ENCODE measurements around the gene NEK6.

Gene NEK6

DNA sequence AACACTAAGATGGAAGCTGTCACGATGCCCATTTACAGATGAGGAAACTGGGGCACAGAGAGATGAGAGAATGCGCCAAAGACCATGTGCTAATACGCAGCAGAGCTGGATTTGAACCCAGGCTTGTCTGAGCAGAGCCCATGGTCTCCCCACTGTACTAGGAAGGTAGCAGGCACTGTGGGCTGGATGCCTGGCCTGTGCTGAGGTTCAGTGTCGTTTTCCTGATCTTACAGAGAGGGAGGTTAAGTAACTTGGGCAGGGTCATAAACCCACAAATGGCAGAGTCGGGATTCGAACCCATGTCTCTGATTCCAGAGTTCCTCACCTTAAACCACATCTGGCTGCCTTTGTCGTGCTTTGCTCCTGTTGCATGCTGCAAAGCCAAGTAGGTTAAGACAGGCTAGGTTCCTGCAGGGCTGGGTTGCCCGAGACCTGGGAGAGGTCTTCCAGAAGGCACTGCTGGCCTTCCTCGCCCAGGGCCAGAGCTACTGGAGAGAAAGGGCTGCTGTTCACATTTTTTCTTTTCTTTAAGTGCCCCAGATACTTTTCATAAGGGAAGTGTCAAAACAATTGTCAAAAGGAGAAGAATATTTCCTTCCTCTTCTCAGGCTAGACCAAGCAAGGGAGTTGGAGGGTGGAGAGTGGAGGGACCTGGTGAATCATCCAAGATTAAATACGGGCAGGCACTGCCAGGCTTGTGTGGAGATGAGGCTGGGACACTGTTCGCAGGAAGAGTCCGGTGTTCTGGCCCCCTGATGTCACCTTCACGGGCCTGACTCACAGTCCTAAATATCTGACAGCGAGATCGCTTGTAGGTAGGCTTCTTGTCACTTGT, 3.2 kb downstream of the NEK6 start:
- peak; percentile 80 for DNase-seq (ENCODE audit: low read depth)
- H3K4me3 ChIP-seq (replicated peaks; ENCODE audit: low read depth, low read length): peak overlapping the region; percentile 91
- TF ChIP-seq, protein P1, sequence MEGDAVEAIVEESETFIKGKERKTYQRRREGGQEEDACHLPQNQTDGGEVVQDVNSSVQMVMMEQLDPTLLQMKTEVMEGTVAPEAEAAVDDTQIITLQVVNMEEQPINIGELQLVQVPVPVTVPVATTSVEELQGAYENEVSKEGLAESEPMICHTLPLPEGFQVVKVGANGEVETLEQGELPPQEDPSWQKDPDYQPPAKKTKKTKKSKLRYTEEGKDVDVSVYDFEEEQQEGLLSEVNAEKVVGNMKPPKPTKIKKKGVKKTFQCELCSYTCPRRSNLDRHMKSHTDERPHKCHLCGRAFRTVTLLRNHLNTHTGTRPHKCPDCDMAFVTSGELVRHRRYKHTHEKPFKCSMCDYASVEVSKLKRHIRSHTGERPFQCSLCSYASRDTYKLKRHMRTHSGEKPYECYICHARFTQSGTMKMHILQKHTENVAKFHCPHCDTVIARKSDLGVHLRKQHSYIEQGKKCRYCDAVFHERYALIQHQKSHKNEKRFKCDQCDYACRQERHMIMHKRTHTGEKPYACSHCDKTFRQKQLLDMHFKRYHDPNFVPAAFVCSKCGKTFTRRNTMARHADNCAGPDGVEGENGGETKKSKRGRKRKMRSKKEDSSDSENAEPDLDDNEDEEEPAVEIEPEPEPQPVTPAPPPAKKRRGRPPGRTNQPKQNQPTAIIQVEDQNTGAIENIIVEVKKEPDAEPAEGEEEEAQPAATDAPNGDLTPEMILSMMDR (IDR thresholded peaks at IDR 0.05; ENCODE audit: low read length, missing control alignments): no peak

DNA sequence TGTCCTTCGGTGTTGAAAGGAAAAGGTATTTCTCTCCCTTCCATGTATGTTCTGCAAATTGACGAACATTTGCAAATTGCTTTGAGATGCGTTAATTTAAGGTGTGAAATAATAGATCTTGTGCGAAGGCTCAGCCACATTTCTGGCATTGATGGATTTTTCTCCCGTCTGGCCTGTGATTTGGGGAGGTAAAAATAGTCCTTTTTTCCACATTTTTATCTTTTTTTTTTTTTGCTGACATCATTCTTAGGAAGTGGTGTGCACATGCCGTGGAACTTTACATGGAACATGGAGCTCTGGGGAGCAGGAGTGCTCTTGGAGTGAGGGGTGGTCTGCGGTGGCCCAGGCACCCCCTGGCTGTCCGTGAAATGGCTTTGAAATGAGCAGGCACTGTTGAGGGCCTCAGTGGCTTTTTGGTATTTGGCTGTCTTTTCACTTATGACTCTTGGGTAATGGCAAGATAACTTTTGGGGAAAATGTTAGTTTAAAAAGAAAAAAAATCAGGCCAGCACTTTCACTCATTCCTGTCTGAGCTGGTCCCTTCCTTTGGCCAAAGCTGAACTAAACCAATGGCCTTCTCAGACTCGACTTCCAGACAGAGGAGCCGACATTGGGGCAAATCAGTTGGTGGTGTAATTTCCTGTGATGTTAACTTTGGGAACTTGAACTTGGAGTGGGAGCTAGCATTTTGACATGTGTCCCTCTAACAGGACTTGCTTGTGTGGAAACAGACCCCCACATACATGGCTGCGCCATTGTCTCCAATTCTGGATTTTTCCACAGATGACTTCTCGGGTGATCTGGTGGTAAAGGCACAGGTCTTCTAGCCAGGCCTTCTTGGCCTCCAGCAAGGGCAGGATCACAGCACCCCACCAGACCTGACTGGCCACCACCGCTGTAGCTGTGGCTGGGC, 4.2 kb downstream of the NEK6 start:
- DNase-seq (ENCODE audit: low read depth): no peak
- peak overlapping the region; percentile 91 for H3K4me3 ChIP-seq (replicated peaks; ENCODE audit: low read depth, low read length)
- TF ChIP-seq, protein P1 (IDR thresholded peaks at IDR 0.05; ENCODE audit: low read length, missing control alignments): no peak

DNA sequence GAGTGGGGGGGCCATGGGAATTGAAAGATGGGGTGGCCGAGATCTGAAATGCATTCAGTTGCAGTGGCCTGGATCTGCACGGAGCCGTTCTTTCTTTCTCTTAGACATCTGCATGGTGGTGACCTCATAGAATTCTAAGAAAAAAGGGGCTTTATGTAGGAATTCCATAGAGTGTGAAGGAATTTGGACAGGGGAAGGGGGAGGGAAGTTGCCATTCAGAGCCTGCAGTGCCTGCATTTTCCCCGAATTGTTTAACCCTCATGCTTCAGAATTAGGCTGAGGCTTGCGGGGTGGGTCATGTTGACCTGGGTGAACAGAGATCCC, 4.9 kb downstream of the NEK6 start:
- TF ChIP-seq, protein P1 (IDR thresholded peaks at IDR 0.05; ENCODE audit: low read length, missing control alignments): no peak
- peak; percentile 68 for DNase-seq (ENCODE audit: low read depth)
- peak overlapping the region; percentile 91 for H3K4me3 ChIP-seq (replicated peaks; ENCODE audit: low read depth, low read length)

DNA sequence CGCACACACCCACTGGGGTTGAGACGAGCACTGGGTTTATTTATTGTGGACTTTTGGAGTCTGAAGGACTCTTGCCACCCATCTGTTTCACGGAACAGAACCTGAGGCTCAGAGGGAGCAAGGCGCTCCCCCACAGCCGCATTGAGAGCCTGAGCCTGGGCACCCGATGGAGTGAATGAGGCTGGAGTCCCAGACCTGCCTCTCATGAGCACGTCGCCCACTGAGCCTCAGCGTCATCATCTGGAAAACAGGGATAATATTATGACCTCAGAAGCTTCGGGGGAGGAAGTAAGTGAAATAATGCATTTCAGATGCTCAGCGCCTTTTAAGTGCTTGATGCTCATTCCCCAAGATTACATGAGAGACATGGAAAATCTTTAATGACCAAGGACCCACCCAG, 5.5 kb downstream of the NEK6 start:
- DNase-seq (ENCODE audit: low read depth): no peak
- TF ChIP-seq, protein P1 (IDR thresholded peaks at IDR 0.05; ENCODE audit: low read length, missing control alignments): no peak
- peak overlapping the region; percentile 91 for H3K4me3 ChIP-seq (replicated peaks; ENCODE audit: low read depth, low read length)

DNA sequence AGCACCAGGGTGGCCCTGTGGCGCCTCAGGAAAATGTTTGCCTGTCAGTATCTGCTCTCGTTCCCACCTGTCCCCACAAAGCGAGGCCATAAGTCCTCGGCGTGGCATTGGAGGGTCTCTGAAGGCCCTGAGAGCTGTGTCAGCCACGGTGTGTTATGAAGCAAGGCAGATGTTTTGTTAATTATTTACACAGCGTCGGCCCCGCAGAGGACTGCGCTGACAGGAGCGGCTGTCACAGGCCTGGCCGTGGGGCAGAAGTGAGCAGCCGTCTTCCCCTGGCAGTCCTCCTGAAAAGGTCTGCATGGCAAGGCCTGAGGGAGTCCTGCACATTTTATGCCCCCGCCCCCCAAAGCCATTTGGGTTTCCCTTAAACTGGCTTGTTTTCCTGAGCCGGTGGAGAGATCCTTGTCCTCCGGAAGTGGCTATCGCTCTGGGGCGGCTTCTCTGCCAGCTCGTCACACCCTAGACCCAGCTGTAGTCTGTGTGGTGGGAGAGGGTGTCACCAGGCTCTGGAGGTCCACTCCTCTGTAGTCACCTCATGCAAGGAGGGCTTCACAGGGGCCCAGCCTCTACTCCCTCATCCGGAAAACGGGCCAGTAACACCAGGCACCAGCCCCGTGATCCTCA, 6.2 kb downstream of the NEK6 start:
- no peak for DNase-seq (ENCODE audit: low read depth)
- peak overlapping the region; percentile 91 for H3K4me3 ChIP-seq (replicated peaks; ENCODE audit: low read depth, low read length)

DNA sequence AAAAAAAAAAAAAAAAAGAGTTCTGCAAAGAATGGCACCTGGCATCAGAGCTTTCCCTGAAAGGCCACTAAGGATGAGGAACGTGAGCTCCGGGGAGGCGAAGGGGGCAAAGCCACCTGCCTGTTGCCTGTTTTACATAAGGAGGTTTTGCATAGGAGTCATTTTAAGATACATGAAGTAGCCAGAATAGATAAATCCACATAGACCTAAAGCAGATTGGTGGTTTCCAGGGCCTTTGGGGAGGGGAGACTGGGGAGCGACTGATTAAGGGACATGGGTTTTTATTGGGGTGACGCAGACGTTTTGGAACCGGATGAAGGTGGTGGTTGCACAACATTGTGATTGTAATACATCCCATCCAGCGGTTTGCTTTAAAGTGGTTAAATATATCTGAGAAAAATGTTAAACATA, 7.1 kb downstream of the NEK6 start:
- TF ChIP-seq, protein P1 (IDR thresholded peaks at IDR 0.05; ENCODE audit: low read length, missing control alignments): no peak
- H3K4me3 ChIP-seq (replicated peaks; ENCODE audit: low read depth, low read length): no peak overlapping the region
- DNase-seq (ENCODE audit: low read depth): no peak

More for the DNA sequence above, 6.2 kb downstream of the NEK6 start:
- TF ChIP-seq, protein P1 (IDR thresholded peaks at IDR 0.05; ENCODE audit: low read length, missing control alignments): no peak
